HG03565 (cell line): ENCODE results near the gene PTPRO.

ENCODE experiments used
- ATAC-seq: cut with Tn5 transposase; IDR thresholded peaks from one replicate; pipeline ENCODE4 v1.9.1; 2021; ENCODE audit warnings: mild to moderate bottlenecking, moderate library complexity; ENCODE audit not compliant: unreplicated experiment

The PTPRO gene

DNA sequence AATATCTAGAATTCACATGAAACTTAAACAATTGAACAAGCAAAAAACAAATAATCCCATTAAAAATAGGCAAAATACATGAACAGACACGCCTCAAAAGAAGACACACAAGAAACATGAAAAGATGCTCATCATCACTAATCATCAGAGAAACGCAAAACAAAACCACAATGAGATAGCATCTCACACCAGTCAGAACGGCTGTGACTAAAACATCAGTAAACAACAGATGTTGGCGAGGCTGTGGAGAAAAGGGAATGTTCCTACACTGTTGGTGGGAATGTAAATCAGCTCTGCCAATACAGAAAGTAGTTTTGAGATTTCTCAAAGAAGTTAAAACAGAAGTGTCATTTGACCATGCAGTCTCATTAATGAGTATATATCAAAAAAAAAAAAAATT, 121.3 kb downstream of the PTPRO start:
- ATAC-seq, result no peak

DNA sequence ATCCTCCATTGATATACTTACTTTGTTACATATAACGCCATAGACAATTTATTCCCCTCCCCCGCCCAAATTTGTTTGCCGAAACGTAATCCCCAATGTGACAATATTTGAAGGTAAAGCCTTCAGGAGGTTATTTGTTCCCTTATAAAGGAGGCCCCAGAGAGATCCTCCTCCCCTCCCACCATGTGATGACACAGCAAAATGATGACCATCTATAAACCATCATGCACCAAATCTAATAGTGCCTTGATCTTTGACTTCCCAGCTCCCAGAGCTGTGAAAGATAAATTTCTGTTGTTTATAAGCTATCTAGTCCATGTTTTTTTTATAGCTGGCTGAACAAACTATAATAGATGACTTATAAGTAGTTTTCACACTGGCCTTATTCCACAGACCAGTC, 122.2 kb downstream of the PTPRO start:
- no peak for ATAC-seq

DNA sequence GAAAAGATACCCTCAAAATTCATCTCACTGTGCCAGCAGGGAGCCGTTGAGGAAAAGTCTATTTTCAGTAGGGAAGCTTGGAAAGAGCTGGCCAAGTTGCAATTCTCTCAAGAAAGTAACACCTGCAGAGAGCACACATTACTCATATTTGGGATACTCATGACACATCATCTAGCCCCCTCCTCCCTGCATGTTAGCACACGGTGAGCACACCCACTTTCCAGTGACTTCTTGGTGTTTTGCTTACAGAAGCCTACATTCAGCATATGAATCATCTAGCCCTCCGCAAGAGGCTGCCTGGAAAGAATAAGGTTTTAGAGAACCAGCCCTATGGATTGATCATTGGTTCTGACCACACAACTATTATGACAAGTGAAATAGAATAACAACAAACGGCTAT, 124.5 kb downstream of the PTPRO start:
- ATAC-seq, result no peak

DNA sequence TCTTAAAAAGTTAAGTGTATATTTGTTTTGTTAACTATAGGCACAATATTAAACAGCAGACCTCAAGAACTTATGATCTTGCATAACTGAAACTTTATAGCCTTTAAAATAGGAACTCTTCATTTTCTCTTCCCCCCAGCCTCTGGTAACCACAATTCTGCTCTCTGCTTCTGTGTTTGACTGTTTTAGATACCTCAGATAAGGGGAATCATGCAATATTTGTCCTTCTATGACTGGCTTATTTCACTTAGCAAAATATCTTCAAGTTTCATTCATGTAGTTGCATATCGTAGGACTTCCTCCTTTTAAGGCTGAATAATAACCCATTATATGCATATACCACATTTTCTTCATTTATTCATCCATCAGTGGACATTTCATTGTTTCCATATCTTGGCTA, 131.3 kb downstream of the PTPRO start:
- ATAC-seq, result peak; percentile 95

DNA sequence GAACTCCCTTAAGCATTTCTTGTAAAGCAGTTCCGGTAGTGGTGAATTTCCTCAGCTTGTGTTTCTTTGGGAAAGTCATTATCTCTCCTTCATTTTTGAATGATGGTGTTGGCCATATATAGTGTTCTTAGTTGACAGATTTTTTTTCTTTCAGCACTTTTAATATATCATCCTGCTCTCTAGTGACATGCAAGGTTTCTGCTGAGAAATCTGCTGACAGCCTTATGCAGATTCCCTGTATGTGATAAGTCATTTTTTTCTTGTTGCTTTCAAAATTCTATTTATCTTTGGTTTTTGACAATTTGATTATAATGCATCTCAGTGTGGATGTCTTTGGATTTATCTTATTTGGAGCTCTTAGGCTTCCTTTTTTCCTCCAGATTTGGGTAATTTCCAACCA, 135.7 kb downstream of the PTPRO start:
- no peak for ATAC-seq

DNA sequence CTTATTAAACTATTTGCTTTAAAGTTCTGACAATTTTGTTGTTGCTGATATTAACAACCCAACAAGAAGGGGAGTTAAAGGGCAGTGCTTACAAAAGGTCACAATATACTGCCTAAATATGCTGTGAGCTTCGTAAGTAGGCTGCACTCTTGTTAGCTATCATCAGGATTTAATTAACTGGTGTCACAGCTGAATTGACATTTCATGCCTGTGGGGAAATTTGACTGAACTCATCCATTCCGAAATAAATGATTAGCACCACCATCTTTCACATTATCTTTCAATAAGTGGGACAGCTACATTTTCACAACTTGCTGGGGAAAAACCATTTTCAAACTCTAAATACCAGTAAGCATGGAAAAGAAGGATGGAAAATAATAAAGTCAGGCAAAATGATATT, 146.6 kb downstream of the PTPRO start:
- no peak for ATAC-seq

DNA sequence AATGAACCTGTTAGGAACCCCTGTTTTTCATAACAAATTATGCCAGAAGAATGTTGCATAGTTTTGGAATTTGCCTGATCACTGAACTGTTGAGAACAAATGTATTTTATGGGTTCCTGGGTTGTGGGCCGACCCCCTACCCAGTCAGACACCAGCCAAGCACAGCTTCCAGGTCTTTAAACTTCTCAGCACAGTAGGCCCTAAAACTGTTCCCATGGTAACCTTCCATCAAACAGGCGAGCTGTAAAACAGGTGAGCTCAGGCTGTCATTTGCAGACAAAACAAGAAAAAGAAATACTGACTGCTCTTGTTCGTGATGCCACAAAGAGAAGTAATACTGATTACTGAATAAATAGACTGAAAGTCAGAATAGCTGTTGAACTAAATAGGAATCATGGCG, 147.0 kb downstream of the PTPRO start:
- no peak for ATAC-seq

DNA sequence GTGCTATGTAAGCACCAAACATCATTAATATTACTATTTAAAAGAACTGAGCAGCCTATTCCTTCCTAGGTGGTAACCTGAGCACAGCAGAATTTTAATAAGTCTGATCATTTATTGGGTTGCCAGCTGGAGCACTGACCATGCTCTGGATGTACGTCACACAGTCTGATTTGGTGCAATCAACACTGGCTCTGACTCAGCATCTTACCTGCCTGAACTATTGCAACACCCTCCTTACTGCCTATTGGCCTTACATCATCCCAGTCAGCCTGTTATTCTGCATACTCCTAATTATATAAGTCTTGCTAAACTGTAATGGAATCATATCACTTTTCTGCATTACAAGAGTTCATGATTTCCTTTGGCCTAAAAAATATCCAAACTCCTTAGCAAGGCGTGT, 149.7 kb downstream of the PTPRO start:
- ATAC-seq, result no peak

DNA sequence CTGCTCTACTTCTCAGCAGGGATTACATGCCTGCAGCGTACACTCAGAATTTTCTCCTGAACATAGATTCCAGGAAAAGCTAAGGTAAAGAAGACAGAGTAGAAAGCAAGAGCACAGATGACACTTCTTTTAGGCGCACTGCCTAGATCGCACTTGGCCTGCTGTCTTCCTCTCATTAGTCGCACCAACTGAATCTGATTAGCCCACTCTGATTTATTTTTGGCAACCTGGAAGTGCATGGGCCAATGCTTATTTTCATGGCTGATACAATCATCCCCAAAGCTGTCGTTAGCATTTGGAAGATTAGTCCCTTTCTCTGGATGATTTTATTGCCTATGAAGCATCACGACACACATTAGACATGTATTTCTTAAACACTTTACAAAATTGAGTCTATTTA, 152.5 kb downstream of the PTPRO start:
- ATAC-seq, result no peak

DNA sequence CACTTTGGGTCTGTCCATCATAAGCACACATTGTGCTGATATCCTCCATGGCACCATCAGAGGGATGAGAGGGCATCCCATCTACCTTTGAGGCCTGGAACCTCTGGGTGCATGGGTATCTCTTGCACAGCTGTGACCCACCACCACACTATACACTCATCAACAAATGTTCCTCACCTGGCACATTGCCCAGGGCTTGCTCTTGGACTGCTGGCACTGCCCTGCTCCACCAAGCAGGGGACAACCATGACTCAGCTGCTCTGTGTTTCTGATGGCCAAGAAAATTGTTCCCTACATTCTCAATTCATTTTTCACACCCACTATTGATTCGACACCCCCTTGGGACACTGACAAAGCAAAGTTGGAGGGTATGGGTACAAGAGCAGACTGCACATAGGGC, 155.5 kb downstream of the PTPRO start:
- no peak for ATAC-seq

DNA sequence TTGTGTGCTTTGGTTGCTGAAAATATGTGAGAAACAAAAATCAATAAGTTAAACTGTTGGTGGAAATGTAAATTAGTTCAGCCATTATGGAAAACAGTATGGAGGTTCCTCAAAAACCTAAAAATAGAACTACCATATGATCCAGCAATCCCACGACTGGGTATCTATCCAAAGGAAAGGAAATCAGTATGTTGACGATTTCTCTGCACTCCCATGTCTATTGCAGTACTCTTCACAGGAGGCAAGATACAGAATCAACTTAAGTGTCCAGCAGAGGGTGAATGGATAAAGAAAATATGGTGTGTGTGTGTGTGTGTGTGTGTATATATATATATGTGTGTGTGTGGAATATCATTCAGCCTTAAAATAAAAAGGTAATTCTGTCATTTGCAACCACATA, 159.5 kb downstream of the PTPRO start:
- ATAC-seq, result no peak

DNA sequence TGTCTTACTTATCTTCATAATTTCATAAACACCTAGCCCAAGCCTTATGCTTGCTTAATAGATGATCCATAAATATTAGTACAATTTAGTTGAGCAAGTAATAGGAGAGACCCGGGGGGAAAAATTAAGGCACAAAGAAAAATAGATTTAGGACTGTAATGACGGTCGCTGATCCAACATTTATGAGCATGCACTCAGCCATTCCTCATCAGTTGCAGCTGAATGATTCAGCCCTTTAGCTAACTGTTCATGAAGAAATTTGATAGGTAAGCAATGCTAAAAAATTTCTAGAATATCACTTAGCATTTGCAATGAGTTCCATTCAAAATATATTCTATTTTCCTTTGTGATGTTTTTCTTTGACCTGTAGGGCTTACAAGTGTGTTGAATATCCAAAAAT, 163.2 kb downstream of the PTPRO start:
- ATAC-seq, result no peak

DNA sequence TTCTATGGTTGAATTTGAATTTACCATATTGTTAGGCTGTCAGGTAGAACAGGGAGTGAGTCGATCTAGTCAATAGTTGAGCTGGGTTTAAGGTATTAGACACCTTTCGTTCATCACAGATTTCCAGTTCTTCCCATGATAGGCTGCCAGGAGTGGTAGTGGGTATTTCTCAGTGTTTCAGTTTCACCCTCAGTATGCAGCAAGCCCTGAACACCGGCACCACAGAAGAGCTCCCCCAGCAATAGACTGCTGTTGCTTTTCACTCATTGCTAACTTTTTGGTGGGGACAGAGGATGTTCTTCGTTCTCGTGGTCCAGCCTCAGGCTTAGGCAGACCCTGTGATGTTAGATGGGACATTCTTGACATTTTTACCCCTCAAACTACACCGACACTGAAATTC, 164.6 kb downstream of the PTPRO start:
- ATAC-seq, result no peak

DNA sequence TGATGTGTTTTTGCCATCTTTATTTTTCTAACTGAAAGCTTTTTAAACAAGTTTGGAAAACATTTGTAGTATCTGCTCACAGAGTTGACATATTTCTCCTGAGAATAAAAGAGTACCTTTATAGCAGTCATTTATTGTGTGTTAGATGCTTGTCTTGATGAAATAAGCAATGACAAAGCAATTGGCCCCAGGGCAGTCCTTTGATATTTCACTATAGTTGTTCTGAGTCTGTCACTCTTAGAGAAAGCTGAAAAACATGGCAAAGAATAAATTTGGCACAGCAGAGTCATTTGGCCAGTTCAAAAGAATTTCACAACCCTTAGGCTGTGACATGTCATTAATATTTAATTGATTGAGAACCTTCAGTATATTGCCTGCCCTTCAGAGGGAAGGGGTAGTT, 166.2 kb downstream of the PTPRO start:
- ATAC-seq, result no peak

DNA sequence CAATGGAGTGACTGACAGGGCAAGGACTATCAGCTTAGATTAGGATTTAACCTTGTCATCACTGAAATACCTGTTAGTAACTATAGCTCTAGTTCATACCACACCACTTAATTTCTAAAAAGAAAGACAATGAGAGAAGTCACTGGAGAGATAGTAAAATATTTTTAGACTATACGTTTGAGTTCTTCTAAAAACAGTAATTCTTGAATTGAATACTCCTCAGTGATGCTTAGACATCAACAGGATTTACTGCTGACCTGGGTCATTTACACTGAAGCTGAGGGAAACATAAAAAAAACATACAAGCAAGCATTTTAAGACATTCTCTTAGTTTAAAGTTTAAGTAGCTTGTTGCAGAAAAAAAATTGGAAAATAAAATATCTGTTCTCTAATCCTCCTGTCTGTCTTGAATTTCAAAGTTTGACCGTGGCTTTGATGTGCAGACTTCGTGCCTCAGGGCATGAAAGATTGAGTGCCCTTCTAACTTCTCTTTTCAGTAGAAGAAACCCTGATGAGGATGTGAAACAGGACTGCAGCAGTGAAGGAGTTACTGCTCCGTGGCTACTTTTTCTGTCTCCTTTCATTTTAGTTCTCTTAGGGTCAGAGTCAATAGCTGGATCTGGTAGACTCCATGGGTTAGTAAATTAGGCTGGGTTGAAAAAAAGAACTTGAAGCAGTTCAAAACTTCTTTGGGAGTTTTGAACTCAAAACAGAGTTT, 172.2 kb downstream of the PTPRO start:
- ATAC-seq, result peak; percentile 72

DNA sequence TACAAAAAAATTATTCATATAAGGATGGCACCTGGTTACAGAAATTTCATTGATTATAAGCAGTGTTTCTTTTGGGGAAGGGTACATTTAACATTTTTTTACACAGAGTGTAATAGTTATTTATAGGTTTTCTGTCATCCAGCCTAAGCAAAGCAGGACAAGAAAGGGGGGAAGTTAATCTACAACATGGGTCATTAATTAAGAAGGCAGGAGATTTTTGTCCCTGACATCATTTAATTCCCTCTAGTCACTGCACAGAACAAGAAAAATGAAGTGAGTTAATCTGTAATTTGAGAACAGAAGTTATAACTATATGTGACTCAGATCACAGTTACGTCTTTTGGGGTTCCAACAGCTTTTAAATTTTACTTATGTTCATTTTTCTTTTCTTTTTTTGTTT, 173.4 kb downstream of the PTPRO start:
- no peak for ATAC-seq

DNA sequence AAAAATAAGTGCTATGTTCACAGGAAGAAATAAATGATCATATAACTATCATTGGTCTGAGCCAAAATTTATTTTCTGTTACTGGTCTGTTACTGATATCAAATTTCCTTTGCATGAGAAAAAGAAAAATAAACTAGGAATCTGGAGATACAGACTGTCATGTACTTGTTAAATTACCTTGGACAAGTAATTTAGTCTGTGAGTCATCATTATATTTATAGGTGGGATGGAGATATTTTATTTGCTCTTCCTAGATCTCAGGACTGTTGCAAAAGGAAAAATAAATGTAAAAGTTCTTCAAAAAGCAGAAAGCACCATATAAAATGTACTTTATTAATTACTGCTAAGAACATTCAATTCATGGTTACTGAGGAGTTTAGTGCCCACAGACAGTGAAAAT, 174.4 kb downstream of the PTPRO start:
- no peak for ATAC-seq

DNA sequence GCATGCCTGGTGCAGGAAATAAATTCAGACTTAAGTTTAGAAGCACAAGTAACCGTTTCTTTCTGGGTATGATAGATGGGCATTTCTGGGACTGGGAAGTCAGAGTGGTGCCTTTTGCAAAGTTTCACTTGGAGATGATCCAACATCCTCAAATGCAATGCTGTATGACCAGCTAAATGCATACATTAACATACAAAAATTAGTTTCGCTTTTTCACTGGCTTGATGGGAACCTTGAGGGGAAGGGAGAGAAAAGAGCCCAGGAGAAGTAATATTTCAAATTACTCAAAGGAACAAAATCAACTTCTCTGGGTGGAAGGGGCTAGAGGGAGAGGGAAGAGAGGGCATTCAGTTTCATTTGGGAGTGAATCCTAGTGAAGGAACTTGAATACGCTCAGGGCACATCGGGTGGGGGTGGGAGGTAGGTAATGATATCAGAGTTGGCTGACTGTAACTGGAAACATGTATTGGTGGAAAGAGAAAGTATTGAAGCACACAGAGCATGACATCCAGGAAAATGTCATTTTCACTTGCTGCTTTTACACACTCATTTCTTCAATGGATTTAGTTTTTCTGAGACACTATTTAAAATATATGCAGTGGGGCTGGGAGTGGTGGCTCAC, 175.5 kb downstream of the PTPRO start:
- no peak for ATAC-seq

DNA sequence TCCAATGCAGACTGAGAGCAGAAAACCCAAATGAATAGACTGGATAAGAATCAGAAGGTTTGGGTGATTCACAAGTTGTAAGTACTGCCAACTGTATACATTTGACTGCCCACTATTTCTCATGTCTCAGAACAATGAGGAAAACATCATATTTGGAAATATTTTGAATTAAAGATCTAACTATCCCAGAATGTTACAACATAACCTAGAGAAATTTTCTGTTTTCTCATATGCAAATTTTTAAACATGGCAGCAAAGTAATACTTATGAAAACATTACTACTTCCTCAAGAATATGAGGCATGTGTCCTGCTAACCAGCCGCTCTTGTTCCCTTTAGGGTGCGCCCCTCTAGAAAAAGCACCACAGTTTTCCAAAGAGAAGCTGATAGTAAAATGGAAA, 179.9 kb downstream of the PTPRO start:
- ATAC-seq, result no peak

DNA sequence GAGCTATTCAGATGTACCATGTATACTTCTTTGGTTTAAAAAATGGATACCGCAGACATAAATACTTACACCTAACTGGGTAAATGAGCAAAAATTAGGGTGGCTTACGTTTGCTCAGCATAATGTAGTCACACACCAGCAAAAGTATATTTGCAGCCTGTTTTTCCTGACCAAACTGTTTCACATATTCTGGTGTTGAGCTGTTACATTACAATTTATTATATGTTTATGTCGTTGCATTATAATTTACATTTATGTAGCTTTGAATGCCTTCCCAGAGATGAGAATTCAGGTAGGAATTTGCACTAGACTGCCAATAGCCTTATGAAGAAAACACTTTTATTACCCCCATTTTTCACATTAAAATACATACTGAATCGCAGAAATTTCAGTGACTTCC, 183.3 kb downstream of the PTPRO start:
- no peak for ATAC-seq

DNA sequence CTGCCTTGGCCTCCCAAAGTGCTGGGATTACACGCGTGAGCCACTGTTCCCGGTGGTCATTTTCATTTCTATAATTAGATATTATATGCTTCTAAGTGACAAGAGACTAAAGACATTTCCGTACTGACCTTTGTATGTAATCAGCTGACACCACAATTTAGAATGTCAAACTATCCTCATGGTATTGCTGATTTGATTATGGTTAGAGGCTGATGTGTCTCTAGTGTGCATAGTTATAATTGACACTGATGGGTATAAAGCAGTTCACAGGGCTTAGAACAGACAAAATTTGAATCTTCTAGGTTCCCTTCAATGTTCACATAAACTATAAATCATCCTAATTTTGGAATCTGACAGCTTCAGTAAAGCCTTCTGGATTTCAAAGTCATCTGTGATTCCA, 192.7 kb downstream of the PTPRO start:
- ATAC-seq, result no peak

DNA sequence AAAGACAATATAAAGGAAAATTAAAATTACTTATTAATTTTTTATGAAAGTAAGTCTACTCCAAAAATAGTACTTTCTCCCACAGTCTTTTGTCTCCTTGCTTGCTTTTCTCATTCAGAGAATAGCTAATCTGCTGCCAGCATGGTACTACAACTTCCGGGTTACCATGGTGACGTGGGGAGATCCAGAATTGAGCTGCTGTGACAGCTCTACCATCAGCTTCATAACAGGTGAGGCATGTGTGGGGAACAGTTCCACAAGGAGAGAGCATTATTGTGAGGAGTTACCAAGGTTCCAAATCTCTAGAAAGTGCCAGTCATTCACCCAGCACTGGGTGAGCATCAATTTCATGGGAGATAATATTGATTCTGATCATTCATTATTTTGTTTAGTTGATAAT, 197.8 kb downstream of the PTPRO start:
- no peak for ATAC-seq

DNA sequence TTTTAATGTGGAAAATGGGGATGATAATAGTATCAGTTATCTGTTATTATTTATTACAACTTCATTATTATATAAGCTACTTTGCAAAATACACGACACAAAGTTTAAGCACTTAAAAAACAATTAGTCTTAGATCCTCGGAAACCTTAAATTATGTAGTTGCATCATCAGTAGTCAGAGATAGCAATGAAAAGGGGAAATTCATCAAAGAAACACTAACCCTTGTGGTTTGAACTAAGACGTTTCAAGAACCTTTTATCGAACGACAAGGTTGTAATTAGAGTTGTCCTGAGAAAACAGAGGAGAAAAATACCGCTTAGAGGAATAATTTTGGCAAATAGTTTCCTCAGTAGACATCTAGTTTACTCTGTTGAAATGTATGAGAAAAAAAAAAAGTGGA, 198.5 kb downstream of the PTPRO start:
- ATAC-seq, result no peak
